ENCODE data around the gene LYRM9. TPM values are rescaled to one million over a fixed set of nuclear protein-coding genes. Genes with fewer than 3 reads are reported as not detected.

Gene LYRM9
- total and polyA plus RNA-seq, 10 of the 15 experiments (the other 5 are each of a cell fraction or from before 2014, with no cell fraction given) = 1.8 to 8.3 (median 4.6) TPM

GRCh38 chr17:27871407-27871806 lies 21.8 kb downstream of the LYRM9 start:
- Histone ChIP-seq H2AFZ (ENCODE audit: control insufficient read depth, low read depth, low read length) (no peak overlapping the region), H3K4me2 (ENCODE audit: control insufficient read depth, insufficient read depth) (no peak overlapping the region), H3K9me3 (replicated peaks; ENCODE audit: control insufficient read depth, insufficient read depth, low read length) (no peaks in the 10 kb centered on the region; the same call in 1 of the 3 replicates), H3K4me1 (ENCODE audit: control insufficient read depth, insufficient read depth, low read length) (no peaks in the 10 kb centered on the region), H3K27me3 (replicated peaks in 1 of 2; ENCODE audit: control insufficient read depth in 2 of 2, insufficient read depth in 2 of 2, low read length in 1 of 2) (no peaks in the 10 kb centered on the region), H4K20me1 (ENCODE audit: control insufficient read depth, insufficient read depth) (no peaks in the 10 kb centered on the region), H3K4me3 (no peak overlapping the region), H3K27ac (ENCODE audit: control insufficient read depth, insufficient read depth) (no peak overlapping the region), H3K36me3 (ENCODE audit: control insufficient read depth in 2 of 2, insufficient read depth in 2 of 2, low read length in 1 of 2) (no peaks in the 10 kb centered on the region), H3K79me2 (ENCODE audit: control insufficient read depth, insufficient read depth, low read length) (no peaks in the 10 kb centered on the region), H3K9ac (ENCODE audit: control insufficient read depth, insufficient read depth, low read length) (no peak overlapping the region)
- no peak for ATAC-seq
- no TSS peak for BruUV-seq (replicated peaks)
- 41% methylated on average over 2 of the region's 2 CpGs for WGBS (ENCODE audit: insufficient coverage, insufficient replicate concordance, low lambda C conversion rate, missing lambda C conversion rate)
- ChIA-PET POLR2A (interaction anchor here (0.6 to 1.0 kb wide), 2 partner anchors 9 to 64 kb away, joined by 3 read pairs; no protein-coding TSS in a partner anchor), CTCF (interaction anchor here (1.5 kb wide), 1 partner anchor 9 kb away, joined by 6 read pairs; no protein-coding TSS in a partner anchor), SMC1A (ENCODE audit: uncharacterized antibody, unreplicated experiment) (interaction anchor here (0.7 to 2.0 kb wide), 4 partner anchors 14 to 111 kb away, joined by 3 to 7 read pairs (median 3); no protein-coding TSS in a partner anchor), RAD21 (ENCODE audit: unreplicated experiment) (interaction anchor here (1.0 kb wide), 1 partner anchor 63 kb away, joined by 3 read pairs; no protein-coding TSS in a partner anchor)
- intact Hi-C loops (cut with micrococcal nuclease; ENCODE audit: unreplicated experiment) (no loop called here), in situ Hi-C loops (cut with MboI) (no loop called here)
- DNase-seq (ENCODE audit: low read depth, low spot score) = no peak
- FAIRE-seq = no peak
- TF ChIP-seq HCFC1 (IDR thresholded peaks at IDR 0.05; ENCODE audit: low read length) (no peak), ZBTB4 (CRISPR knock-in tag; IDR thresholded peaks at IDR 0.05) (no peak), EGR1 (IDR thresholded peaks at IDR 0.05; ENCODE audit: borderline replicate concordance in 1 of 2, low read depth in 2 of 2, low read length in 2 of 2) (no peak), FOS (IDR thresholded peaks at IDR 0.05; ENCODE audit: borderline replicate concordance, extremely low read depth, insufficient read length) (no peak), IRF5 (IDR thresholded peaks at IDR 0.05; ENCODE audit: borderline replicate concordance) (no peak), SRF (IDR thresholded peaks at IDR 0.05; ENCODE audit: low read depth in 2 of 2, low read length in 2 of 2) (no peak), ZBTB33 (IDR thresholded peaks at IDR 0.05) (no peak), HDAC6 (IDR thresholded peaks at IDR 0.05; ENCODE audit: unreplicated experiment) (no peak), POLR2A (IDR thresholded peaks at IDR 0.05; ENCODE audit: low read depth, low read length) (no peak), GATAD2B (conservative IDR thresholded peaks at IDR 0.05; ENCODE audit: low read depth) (no peak)
- TF ChIP-seq, protein P1, sequence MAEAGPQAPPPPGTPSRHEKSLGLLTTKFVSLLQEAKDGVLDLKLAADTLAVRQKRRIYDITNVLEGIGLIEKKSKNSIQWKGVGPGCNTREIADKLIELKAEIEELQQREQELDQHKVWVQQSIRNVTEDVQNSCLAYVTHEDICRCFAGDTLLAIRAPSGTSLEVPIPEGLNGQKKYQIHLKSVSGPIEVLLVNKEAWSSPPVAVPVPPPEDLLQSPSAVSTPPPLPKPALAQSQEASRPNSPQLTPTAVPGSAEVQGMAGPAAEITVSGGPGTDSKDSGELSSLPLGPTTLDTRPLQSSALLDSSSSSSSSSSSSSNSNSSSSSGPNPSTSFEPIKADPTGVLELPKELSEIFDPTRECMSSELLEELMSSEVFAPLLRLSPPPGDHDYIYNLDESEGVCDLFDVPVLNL (IDR thresholded peaks at IDR 0.05; ENCODE audit: low read depth, low read length) = no peak

All from GM12878 (cell line).